ENCODE measurements around the gene DPP7. TPM values are rescaled to one million over a fixed set of nuclear protein-coding genes. Genes with fewer than 3 reads are reported as not detected.

The DPP7 gene
- total and polyA plus RNA-seq, 2 experiments from 2014 or later = 19.7 to 26.8 TPM

GRCh38 chr9:137084526-137084925 lies 30.0 kb downstream of the DPP7 start:
- H3K4me3 ChIP-seq = no peak overlapping the region
- TF ChIP-seq CREB1 (CRISPR knock-in tag; IDR thresholded peaks at IDR 0.05; ENCODE audit: low read depth) = no peak
- no peak for TF ChIP-seq STAT1 (IDR thresholded peaks at IDR 0.05; ENCODE audit: unreplicated experiment)
- TF ChIP-seq ZNF331 (CRISPR knock-in tag; IDR thresholded peaks at IDR 0.05; ENCODE audit: low read depth) = no peak
- no peak for TF ChIP-seq REST (IDR thresholded peaks at IDR 0.05; ENCODE audit: unreplicated experiment)
- TF ChIP-seq EZH2phosphoT487 (IDR thresholded peaks at IDR 0.05; ENCODE audit: unreplicated experiment) = no peak
- no peak for TF ChIP-seq POLR2AphosphoS5 (IDR thresholded peaks at IDR 0.05; ENCODE audit: low read depth)
- TF ChIP-seq ETS1 (IDR thresholded peaks at IDR 0.05) = no peak
- TF ChIP-seq ZNF114 (CRISPR knock-in tag; IDR thresholded peaks at IDR 0.05) = no peak
- TF ChIP-seq JUNB (IDR thresholded peaks at IDR 0.05; ENCODE audit: unreplicated experiment) = no peak
- TF ChIP-seq ZNF462 (CRISPR knock-in tag; IDR thresholded peaks at IDR 0.05) = no peak
- no peak for TF ChIP-seq EZH2 (IDR thresholded peaks at IDR 0.05; ENCODE audit: low read depth, unreplicated experiment)
- TF ChIP-seq NANOG (IDR thresholded peaks at IDR 0.05; ENCODE audit: borderline replicate concordance) = no peak

More at GRCh38 chr9:137084526-137084925, 30.0 kb downstream of the DPP7 start:
- Histone ChIP-seq H3K9me2 (ENCODE audit: insufficient read depth) (no peaks in the 10 kb centered on the region), H3K36me3 (ENCODE audit: insufficient read depth) (no peaks in the 10 kb centered on the region), H3K4me2 (no peak overlapping the region), H3K27me3 (ENCODE audit: insufficient read depth) (peaks cover 11% of the 10 kb centered on the region), H4K20me1 (replicated peaks; ENCODE audit: insufficient read depth) (0 out of 2 replicates have a peak, but pooled peaks cover 6% of the 10 kb centered on the region), H3K79me2 (replicated peaks; ENCODE audit: insufficient read depth) (no peaks in the 10 kb centered on the region; the same call in 1 of the 2 replicates), H3K4me1 (ENCODE audit: insufficient read depth) (peaks cover 9% of the 10 kb centered on the region), H3K27ac (ENCODE audit: low read depth) (no peak overlapping the region), H2AFZ (no peak overlapping the region), H3F3A (replicated peaks; ENCODE audit: low read depth) (peaks cover 24% of the 10 kb centered on the region)
- ATAC-seq (no peak), DNase-seq (ENCODE audit: low spot score) (no peak)
- no peak overlapping the region for H3K27ac Mint-ChIP-seq
- peaks cover 15% of the 10 kb centered on the region for H3K4me1 Mint-ChIP-seq
- H3K9me3 Mint-ChIP-seq = peaks cover 4% of the 10 kb centered on the region; the same call in 1 of the 3 replicates
- H3K36me3 Mint-ChIP-seq (ENCODE audit: low read depth) = peaks cover 5% of the 10 kb centered on the region; the same call in 1 of the 3 replicates
- H3K27me3 Mint-ChIP-seq (ENCODE audit: insufficient read depth, low read depth, poor library complexity) = peaks cover 32% of the 10 kb centered on the region
- H3K4me3 Mint-ChIP-seq = no peak overlapping the region
